Measurements from ENCODE around the gene BHLHA15.

DNA sequence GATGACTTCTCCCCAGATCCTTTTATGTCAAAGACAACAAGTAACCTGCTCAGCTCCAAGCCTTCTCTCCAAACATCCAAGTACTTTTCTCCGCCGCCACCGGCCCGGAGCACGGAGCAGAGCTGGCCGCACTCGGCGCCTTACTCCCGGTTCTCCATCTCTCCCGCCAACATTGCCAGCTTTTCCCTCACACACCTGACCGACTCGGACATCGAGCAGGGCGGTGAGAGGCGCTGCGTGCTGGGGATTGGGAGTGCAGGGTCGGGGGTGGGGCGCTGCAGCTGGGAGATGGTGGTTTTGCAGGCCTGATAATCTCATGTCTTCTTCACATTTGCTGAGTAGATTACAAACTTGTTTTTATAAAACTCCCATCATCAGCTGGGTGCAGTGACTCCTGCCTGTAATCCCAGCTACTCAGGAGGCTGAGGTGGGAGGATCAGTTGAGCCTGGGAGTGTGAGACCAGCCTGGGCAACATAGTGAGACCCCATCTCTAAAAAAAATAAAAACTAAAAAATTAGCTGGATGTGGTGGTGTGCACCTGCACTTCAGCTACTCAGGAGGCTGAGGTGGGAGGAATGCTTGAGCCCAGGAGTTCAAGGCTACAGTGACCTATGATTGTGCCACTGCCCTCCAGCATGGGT, 7.2 kb upstream of the BHLHA15 start:
- TF ChIP-seq, protein P1, sequence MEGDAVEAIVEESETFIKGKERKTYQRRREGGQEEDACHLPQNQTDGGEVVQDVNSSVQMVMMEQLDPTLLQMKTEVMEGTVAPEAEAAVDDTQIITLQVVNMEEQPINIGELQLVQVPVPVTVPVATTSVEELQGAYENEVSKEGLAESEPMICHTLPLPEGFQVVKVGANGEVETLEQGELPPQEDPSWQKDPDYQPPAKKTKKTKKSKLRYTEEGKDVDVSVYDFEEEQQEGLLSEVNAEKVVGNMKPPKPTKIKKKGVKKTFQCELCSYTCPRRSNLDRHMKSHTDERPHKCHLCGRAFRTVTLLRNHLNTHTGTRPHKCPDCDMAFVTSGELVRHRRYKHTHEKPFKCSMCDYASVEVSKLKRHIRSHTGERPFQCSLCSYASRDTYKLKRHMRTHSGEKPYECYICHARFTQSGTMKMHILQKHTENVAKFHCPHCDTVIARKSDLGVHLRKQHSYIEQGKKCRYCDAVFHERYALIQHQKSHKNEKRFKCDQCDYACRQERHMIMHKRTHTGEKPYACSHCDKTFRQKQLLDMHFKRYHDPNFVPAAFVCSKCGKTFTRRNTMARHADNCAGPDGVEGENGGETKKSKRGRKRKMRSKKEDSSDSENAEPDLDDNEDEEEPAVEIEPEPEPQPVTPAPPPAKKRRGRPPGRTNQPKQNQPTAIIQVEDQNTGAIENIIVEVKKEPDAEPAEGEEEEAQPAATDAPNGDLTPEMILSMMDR (IDR thresholded peaks at IDR 0.05; ENCODE audit: borderline replicate concordance, extremely low read depth, low read length, poor library complexity, severe bottlenecking): no peak
- TF ChIP-seq EZH2 (IDR thresholded peaks at IDR 0.05; ENCODE audit: borderline replicate concordance, low read depth, low read length, severe bottlenecking): no peak
